GM12801 (cell line): Measurements from ENCODE around the gene MBNL1.

Source experiments
- CTCF ChIP-seq: IDR thresholded peaks from one replicate; pipeline ENCODE4 v1.5.1; 2011; ENCODE audit warnings: control low read depth; ENCODE audit not compliant: insufficient read length; ENCODE audit errors: extremely low read depth

Gene MBNL1

DNA sequence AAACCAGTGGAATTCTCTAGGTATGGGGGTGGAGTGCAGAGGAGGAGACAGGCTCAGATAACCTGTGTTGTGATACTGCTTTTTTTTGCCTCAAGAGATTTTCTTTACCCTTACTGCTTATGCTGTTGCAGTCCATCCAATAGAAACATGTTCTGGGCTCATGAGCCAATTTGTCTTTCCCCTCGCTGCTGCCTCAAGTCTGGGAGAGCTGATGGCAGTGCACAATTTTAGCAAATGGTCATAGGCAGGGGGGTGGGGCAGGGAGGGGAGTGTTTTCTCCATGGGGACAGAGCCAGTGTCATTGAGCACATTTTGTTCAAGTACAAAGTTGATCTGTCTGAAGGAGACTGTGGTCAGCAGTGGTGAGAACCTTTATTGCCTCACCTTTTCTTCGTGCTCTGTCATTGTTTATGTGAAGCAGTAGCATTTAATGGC, 134.9 kb downstream of the MBNL1 start:
- no peak for TF ChIP-seq CTCF

DNA sequence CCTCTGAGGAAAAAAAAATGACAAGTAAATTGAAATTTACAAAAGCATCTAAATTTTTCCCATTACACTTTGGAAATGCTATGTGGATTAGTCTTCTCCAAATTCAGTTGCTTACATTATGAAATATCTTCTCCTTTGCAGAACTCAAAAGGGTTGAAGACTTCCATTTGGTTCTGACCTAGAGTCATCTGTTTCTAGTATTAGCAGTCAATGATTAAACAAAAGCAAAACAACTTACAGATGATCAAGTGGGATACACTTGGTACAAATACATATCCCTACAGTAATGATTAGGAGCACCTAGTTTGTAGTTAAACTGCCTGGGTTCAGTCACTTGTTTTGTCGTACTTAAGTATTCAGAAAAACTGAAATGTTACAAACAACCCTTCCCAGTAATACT, 136.2 kb downstream of the MBNL1 start:
- no peak for TF ChIP-seq CTCF

GRCh38 chr3:152405915-152406802, 137.4 kb downstream of the MBNL1 start:
- TF ChIP-seq CTCF = no peak

GRCh38 chr3:152413240-152413639, 144.5 kb downstream of the MBNL1 start:
- no peak for TF ChIP-seq CTCF

- no peak for TF ChIP-seq CTCF
Observed at GRCh38 chr3:152416808-152417580, 148.3 kb downstream of the MBNL1 start.

DNA sequence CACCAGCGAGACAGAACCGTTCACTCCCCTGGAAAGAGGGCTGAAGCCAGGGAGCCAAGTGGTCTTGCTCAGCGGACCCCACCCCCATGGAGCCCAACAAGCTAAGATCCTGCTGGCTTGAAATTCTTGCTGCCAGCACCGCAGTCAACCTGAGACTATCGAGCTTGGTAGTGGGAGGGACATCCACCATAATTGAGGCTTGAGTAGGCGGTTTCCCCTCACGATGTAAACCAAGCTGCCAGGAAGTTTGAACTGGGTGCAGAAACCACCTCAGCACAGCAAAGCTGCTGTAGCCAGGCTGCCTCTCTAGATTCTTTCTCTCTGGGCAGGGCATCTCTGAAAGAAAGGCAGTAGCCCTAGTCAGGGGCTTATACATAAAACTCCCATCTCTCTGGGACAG, 151.0 kb downstream of the MBNL1 start:
- TF ChIP-seq CTCF = no peak

DNA sequence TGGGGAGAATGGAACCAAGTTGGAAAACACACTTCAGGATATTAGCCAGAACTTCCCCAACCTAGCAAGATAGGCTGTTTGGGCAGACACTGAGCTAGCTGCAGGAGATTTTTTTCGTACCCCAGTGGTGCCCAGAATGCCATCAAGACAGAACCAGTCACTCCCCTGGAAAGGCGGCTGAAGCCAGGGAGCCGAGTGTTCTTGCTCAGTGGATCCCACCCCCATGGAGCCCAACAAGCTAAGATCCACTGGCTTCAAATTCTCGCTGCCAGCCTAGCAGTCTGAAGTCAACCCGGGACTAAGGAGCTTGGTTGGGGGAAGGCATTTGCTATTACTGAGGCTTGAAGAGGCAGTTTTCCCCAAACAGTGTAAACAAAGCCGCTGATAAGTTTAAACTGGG, 152.4 kb downstream of the MBNL1 start:
- no peak for TF ChIP-seq CTCF
